AG04449 (cell line): ENCODE data around the gene HOXB6.

Source experiments
- CTCF ChIA-PET: fragments of 350-600 bp; formaldehyde crosslinking; extraction: SDS; loops from one replicate; lab custom pipeline; 2021; ENCODE audit warnings: antibody characterized with exemption; lab: Yijun Ruan, JAX
- POLR2A ChIA-PET: fragments of 400-600, 350-600 bp; formaldehyde crosslinking; extraction: SDS; loops from one replicate; lab custom pipeline; 2020; ENCODE audit warnings: antibody characterized with exemption, inconsistent platforms; lab: Yijun Ruan, JAX
- DNase-seq: peaks from one replicate; pipeline ENCODE4 v3.0.0-alpha.2; 2010; ENCODE audit warnings: low read depth, low spot score
- H3K4me3 ChIP-seq: 2 replicates; pipeline ENCODE4 v1.5.1; 2011; ENCODE audit warnings: low read depth, mild to moderate bottlenecking, control low read depth, low read length
- TF ChIP-seq, protein P1 (sequence below): IDR thresholded peaks from one replicate; pipeline ENCODE4 v1.5.1; 2011; ENCODE audit warnings: mild to moderate bottlenecking, moderate library complexity, low read length, control low read depth, inconsistent platforms; ENCODE audit not compliant: insufficient read depth; ENCODE audit errors: missing control alignments

The HOXB6 gene

DNA sequence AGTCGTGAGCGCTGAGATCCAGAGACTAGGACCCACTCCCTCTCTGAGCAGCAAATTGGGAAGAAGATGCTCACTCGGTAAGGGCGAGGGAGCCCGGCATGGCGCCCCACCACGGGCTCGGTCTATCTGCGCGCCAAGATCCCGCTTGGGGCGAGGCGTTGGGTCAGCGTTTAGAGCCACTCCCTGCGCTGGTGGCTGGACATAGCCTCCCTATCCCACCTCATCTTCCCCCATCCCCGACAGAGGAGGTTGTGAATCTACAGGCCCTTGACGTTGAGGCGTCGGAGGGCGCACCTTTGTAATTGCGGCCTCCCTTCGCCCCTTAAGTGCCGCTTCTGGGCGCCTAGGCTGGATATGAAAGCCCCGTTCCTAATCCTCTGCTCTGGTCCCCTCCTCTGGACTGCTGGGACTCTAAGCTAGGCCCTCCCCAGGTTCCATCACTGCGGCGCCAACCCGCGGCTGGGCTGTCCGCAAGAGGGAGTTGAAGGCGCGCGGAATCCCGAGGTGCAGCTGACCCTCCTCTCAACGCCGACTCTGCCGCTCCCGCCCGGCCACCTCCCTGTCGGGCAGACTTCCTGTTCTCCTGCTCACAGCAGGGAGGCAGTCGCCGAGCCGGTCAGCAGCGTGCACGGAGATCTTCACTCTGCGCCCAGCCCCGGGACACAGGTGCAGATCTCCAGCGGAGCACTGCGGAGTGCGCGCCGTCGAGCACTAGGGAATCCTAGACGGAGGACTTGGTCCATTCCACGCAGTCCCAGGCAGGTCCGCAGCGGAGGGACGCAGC, 37.5 kb upstream of the HOXB6 start:
- DNase-seq, result no peak
- H3K4me3 ChIP-seq, result no peak overlapping the region
- CTCF ChIA-PET, result interaction anchor here (0.7 to 1.2 kb wide), 2 partner anchors 20 to 21 kb away, joined by 3 to 4 read pairs; no protein-coding TSS in a partner anchor
- POLR2A ChIA-PET, result no interaction called here
- TF ChIP-seq, protein P1, sequence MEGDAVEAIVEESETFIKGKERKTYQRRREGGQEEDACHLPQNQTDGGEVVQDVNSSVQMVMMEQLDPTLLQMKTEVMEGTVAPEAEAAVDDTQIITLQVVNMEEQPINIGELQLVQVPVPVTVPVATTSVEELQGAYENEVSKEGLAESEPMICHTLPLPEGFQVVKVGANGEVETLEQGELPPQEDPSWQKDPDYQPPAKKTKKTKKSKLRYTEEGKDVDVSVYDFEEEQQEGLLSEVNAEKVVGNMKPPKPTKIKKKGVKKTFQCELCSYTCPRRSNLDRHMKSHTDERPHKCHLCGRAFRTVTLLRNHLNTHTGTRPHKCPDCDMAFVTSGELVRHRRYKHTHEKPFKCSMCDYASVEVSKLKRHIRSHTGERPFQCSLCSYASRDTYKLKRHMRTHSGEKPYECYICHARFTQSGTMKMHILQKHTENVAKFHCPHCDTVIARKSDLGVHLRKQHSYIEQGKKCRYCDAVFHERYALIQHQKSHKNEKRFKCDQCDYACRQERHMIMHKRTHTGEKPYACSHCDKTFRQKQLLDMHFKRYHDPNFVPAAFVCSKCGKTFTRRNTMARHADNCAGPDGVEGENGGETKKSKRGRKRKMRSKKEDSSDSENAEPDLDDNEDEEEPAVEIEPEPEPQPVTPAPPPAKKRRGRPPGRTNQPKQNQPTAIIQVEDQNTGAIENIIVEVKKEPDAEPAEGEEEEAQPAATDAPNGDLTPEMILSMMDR, result no peak

DNA sequence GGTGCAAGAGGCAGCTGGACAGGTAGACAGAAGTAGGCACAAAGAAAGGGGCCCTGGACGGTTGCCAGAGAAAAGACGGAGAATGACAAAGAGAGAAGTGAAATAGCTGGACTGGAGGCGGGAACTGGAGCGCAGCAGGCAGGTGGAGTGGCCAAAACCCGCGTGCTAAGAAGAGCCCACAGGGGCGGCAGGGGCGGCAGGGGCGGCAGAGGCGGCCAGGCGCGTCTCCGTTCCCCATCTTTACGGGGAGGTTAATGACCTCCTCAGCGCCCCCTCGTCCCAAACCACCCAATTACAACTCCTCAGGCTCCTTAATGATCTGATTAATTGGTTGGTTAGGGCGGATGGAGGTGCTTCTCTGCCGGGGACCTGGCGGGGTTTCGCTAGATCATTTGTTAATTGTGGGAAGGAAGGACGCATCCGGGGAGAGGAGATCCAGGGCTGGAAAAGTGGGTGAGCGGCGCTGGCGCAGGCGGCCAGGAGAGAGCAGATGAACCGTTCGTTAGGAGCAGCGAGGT, 36.8 kb upstream of the HOXB6 start:
- TF ChIP-seq, protein P1, result no peak
- ChIA-PET CTCF (no interaction called here), POLR2A (no interaction called here)
- DNase-seq, result no peak
- H3K4me3 ChIP-seq, result no peak overlapping the region

DNA sequence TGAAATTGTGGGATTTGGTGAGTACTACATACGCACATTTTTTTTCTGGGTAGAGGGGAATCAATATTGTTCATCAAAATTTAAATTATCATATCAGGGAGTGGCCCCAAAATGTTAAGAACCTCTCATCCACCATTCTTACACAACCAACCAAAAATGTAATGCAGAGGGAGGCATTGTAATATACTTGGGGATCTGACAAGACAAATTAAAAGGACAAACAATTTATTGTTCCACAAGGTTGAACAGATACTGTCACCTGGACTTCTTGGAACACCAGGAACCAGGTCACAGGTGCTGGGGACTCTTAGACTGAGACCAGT, 36.0 kb upstream of the HOXB6 start:
- no peak overlapping the region for H3K4me3 ChIP-seq
- DNase-seq, result no peak
- TF ChIP-seq, protein P1, result no peak
- ChIA-PET CTCF (interaction anchor here (1.2 to 1.4 kb wide), 3 partner anchors 9 to 379 kb away, joined by 3 to 4 read pairs (median 3); no protein-coding TSS in a partner anchor), POLR2A (no interaction called here)

DNA sequence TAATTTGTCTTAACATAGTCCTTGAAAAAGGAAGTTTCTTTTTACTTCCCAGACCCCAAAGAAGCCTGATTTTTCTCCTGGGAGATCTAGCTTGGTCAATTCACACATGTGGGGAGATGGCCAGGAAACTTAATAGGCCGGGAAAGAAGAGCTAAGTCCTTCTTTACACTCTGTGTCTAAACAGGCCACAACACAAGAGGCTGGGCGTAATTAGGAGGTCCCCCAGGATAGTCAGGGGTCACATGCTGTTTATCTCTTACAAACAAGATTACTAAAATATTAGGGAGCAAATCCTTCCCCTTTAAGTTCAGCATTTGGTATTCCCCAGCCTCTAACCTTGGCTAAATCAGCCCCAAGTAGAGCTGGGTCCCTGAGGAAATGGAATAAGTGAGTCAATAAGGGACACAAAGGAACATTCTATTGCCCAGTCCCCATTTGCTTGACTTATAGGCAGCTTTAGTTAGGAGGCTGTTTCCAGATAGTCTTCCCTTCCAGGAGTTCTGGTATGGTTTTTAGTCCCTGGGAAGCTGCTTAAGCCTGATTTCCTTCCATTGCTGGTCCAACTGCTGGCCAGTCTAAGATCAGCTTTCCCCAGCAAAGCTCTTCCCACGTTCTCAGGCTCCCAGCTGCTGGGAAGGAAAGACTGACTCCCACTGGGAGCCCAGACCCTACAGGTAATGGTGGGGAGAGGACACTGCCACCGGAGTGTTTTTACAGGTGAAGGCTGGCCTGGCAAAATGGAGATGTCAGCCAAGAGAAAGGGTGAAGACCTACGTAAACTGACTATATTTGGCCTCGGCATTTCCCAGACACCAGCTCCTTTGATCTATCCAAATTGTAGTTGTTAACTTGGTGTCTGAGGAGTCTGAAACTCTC, 35.4 kb upstream of the HOXB6 start:
- CTCF ChIA-PET, result interaction anchor here (0.9 to 1.4 kb wide), 5 partner anchors 9 to 378 kb away, joined by 3 to 4 read pairs (median 3); partner anchors contain the start of gene HOXB9
- TF ChIP-seq, protein P1, result no peak
- POLR2A ChIA-PET, result no interaction called here
- H3K4me3 ChIP-seq, result no peak overlapping the region
- no peak for DNase-seq

DNA sequence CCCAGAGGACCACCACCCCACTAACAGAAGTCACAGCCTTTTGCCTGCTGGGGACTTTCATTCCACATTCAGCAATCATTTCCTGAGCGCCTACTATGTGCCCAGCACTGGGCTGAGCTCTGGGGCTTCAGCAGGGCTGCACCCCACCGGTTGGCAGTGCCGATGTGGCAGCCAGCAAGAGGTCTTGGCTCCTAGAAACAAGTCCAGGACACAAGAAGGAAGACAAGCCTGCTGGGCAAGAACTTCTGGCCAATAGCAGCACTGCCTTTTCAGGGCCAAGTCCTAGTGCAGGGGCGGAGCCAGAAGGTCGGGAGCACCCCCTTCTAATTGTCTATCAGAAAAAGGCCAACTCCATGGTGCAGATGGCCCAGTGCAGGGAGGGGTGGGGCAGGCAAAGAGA, 34.4 kb upstream of the HOXB6 start:
- TF ChIP-seq, protein P1, result no peak
- CTCF ChIA-PET, result interaction anchor here (1.4 kb wide), 1 partner anchor 13 kb away, joined by 3 read pairs; the partner anchor contains the start of gene HOXB9
- no peak for DNase-seq
- POLR2A ChIA-PET, result no interaction called here
- no peak overlapping the region for H3K4me3 ChIP-seq
